Adrenal gland (tissue), 5 donors: ENCODE measurements around the gene TPM4.

Source experiments
- POLR2A ChIP-seq, 2 donors: fragments of 450-650 bp; IDR thresholded peaks; one replicate each; pipeline ENCODE4 v1.6.1; 2017; ENCODE audit warnings: antibody characterized with exemption in 2 of 2, mild to moderate bottlenecking in 2 of 2, moderate library complexity in 1 of 2
- TF ChIP-seq, protein P1 (sequence below), 6 experiments: fragments of 450-650 bp in 4 of 6; fragments of 200-600 bp in 2 of 6; sonication (generic) in 1 of 6; IDR thresholded peaks; 1 replicate in 5 of 6; 2 replicates in 1 of 6; pipeline versions ENCODE4 v1.5.1 to v1.8.0; 2016 to 2021; ENCODE audit warnings: antibody characterized with exemption in 6 of 6, mild to moderate bottlenecking in 2 of 6, moderate library complexity in 1 of 6
- donor health status: DM: no; HTN: no; CAD: no.

DNA sequence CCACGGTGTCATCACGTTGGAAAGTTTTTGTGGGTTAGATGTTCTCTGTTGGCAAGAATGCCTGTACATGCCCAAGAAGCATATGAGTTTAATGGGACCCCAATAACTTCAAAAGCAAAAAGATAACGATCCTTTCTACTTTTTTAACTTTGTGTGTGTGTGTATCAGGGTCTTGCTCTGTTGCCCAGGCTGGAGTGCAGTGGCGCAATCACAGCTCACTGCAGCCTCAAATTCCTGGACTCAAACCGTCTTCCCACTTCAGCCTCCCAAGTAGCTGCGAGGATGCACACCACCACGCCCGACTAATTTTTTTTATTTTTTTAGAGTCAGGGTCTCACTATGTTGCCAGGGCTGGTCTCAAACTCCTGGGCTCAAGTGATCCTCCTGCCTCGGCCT, 34.3 kb upstream of the TPM4 start:
- TF ChIP-seq, protein P1, sequence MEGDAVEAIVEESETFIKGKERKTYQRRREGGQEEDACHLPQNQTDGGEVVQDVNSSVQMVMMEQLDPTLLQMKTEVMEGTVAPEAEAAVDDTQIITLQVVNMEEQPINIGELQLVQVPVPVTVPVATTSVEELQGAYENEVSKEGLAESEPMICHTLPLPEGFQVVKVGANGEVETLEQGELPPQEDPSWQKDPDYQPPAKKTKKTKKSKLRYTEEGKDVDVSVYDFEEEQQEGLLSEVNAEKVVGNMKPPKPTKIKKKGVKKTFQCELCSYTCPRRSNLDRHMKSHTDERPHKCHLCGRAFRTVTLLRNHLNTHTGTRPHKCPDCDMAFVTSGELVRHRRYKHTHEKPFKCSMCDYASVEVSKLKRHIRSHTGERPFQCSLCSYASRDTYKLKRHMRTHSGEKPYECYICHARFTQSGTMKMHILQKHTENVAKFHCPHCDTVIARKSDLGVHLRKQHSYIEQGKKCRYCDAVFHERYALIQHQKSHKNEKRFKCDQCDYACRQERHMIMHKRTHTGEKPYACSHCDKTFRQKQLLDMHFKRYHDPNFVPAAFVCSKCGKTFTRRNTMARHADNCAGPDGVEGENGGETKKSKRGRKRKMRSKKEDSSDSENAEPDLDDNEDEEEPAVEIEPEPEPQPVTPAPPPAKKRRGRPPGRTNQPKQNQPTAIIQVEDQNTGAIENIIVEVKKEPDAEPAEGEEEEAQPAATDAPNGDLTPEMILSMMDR (IDR thresholded peaks at IDR 0.05): no peak
- no peak for TF ChIP-seq POLR2A (IDR thresholded peaks at IDR 0.05)
